HG02763 (cell line): ENCODE results near the gene KCNAB2.

ENCODE experiments used
- ATAC-seq: cut with Tn5 transposase; IDR thresholded peaks from one replicate; pipeline ENCODE4 v1.9.1; 2021; ENCODE audit warnings: mild to moderate bottlenecking, moderate library complexity; ENCODE audit not compliant: unreplicated experiment

KCNAB2 gene

GRCh38 chr1:6077506-6077905, 31.8 kb downstream of the KCNAB2 start:
- ATAC-seq = no peak

DNA sequence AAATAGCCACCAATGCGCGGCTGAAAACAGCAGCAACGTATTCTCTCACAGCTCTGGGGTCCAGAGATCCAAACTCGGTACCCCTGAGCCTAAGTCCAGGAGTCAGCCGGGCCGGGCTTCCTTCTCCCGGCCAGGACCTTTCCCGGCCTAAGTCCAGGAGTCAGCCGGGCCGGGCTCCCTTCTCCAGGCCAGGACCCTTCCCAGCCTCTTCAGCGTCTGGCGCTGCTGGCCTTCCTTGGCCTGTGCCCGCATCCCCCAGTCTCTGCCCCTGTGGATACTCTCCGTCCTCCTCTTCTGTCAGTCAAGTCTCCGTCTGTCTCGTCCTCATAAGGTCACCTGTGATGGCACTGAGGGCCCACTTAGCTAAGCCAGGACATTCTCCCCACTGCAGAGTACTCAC, 32.2 kb downstream of the KCNAB2 start:
- ATAC-seq = no peak

DNA sequence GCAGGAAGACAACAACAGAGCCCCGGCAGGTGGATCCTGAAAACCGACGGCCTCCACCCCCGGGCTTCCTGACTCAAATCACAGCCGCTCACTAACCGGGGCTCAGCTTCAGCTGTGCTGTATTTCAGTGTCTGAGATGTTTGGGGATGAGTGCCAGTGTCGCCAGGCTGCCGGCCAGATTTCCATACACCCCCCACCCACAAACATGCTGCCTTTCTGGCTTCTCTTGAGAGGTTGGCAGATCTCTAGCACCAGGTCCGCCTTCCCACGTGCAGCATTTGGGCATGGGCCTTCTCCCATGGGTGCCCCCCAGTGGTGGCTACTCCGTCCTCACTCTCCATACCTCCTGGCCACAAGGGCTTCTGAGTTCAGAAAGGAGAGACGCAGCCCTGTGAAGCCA, 34.8 kb downstream of the KCNAB2 start:
- no peak for ATAC-seq

DNA sequence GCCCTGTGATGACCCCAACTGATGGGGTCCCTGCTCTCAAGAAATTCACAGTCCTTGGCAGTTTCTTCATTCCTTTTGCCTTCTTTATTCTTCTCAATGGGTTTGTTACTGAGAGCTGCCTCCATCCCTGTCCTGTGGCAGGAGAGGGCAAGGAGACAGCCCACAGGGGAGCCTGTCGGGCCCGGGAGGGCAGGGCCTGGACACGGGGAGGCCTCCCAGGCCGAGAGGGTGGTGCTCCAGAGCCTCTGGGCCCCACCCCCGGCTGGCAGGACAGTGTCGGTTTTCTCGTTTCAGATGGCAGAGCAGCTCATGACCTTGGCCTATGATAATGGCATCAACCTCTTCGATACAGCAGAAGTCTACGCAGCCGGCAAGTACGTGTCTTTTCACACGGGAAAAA, 36.2 kb downstream of the KCNAB2 start:
- ATAC-seq = no peak

DNA sequence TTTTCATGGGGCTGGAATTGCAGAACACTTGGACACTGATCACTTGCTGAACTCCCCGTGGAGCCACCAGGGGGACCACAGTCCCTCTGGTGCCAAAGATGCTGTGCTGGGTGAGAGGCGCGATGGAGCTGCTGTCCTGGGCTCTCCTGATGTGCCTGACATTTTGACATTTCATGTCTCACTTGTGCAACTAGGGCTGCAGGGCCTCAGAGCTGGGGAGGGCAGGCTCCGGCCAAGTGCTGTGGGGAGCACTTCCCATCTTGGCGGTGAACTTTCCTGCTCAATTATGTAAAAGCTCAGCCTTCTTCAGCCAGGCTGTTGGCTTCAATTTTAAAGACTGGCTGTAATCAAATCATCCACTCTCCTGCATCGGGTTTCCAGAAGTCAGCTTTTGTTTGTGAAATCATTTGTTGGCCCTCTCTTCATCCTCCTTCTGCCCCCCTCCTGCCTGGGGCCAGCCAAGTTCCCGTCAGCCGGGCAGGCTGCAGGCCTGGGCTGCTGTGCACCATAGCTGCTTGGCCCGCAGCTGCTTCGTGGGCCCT, 36.8 kb downstream of the KCNAB2 start:
- ATAC-seq = no peak

DNA sequence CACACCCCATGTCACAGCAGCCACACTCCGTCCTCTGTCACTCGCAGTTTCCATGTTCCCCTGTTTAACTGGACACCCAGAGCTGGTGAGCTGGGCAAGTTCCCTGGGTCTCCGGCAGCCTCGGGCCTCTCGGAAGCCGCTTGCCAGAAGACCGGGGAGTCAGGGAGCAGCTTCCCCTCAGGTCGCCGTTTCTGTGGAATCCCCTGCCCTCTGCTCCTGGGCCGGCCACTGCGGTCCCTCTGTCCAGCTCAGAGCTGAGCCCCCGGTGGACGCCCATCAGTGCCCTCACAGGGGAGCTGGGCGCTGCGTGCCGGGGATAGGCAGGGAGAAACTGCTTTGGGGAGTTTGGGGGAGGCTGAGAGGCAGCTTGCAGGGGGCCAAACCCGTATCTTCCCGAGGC, 37.7 kb downstream of the KCNAB2 start:
- ATAC-seq = no peak

- no peak for ATAC-seq
Observed at GRCh38 chr1:6083801-6084446, 38.2 kb downstream of the KCNAB2 start.

GRCh38 chr1:6084781-6085495, 39.2 kb downstream of the KCNAB2 start:
- ATAC-seq = no peak

DNA sequence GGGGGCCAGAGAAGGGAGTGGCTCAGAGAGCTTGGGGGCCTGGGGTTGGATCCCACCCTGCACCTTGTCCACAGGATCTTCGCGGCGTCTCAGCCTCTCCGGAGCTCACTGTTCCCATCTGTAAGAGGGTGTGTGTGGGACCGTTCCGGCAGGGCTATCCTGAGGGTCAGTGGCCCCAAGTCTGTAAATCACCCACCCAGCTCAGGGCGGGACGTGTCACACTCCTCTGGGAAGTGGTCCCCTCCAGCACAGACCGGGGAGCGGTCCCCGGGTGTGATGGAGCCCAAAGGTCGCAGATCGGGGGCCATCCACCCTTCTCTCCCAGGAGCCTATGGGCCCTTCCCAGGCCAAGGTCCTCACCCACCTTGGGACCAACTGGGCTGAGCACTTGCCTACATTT, 40.0 kb downstream of the KCNAB2 start:
- ATAC-seq = no peak

DNA sequence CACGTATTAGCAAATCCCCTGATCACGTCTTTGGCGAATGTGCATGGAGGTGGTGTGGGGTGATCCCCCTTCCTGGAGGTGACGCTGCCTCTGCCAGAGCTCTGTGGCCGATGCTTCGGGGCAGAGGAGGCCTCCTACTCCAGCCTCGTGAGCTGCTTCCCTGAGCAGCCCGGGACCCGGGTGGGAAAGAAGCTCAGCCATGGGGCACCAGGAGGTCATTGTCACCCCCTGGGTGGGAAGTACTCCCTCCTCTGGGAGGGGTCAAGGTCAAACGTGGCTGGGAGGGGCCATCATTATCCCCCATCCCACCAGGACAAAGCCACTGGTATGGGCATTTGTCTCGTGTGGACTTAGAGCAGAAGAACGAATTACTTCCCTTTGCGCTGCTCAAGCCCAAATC, 40.7 kb downstream of the KCNAB2 start:
- no peak for ATAC-seq

DNA sequence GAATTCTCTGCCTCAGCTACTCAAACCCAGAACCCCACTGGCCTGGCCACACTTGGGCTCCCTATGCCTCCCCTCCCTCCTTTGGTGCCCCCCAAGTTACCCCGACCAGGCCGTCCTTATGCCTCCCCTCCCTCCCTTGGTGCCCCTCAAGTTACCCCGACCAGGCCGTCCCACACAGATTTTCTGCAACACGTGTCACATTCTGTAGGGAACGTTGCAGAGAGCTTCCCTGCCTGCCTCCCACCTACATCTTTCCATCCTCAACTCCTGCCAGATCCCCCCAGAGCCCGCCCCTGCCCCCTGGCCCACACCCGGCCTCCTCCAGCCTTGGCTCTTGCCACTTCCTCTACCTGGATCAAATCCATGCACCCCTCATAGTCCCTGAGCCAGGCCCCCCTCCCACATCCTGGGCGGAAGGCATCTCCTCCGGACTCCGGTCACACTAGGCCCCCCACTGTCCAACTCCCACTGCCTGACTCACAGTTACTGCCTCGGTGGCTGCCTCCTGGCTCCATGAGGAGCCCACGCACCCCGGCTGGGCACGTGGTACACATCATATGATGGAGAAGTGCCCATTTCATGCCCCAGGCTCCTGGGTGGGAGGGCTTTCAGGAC, 41.2 kb downstream of the KCNAB2 start:
- ATAC-seq = no peak

GRCh38 chr1:6087377-6087772, 41.7 kb downstream of the KCNAB2 start:
- no peak for ATAC-seq

DNA sequence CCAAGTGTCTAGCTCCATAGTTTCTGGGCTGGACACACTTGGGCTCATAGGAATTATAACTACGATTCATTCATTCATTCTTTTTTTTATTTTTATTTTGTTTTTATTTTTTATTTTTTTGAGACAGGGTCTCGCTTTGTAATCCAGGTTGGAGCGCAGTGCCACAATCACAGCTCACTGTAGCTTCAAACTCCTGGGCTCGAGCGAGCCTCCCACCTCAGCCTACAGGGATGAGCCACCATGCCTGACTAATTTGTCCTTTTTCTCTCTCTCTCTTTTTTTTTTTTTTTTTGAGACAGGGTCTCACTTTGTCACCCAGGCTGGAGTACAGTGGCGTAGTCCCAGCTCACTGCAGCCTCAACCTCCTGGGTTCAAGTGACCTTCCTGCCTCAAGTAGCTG, 42.3 kb downstream of the KCNAB2 start:
- no peak for ATAC-seq

GRCh38 chr1:6088956-6089355, 43.3 kb downstream of the KCNAB2 start:
- no peak for ATAC-seq

DNA sequence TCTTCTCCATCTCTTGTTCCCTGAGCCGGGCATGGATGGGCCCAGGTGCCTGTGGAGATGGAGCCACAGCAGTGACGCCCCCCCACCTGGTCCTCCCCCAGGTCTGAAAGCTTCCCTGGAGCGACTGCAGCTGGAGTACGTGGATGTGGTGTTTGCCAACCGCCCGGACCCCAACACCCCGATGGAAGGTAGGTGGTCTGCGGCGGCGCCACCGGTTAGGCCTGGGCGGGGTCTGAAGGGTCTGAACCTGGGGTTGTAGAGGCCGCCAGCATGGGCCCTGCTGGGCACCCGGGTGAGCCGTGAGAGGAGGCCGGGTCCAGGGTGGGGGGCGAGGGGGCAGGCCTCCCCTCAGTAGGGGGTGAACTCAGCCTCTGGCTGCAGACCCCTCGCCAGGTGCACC, 44.6 kb downstream of the KCNAB2 start:
- no peak for ATAC-seq

GRCh38 chr1:6090996-6091822, 45.5 kb downstream of the KCNAB2 start:
- no peak for ATAC-seq

DNA sequence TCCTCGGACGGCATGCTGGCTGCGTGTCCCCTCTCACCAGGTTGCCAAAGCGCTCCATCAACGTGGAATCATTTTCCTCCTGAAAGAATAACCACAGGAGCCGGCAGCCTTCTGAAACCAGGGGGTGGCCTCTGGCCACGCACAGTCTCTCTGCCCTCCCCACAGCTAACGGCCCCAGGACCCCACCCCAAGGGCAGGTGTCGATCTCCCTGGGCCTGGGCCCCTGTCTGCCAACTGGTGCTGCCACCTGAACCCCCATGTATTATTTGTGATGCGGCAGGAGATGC, 46.1 kb downstream of the KCNAB2 start:
- no peak for ATAC-seq

- ATAC-seq = no peak
Observed at GRCh38 chr1:6092211-6092610, 46.5 kb downstream of the KCNAB2 start.

DNA sequence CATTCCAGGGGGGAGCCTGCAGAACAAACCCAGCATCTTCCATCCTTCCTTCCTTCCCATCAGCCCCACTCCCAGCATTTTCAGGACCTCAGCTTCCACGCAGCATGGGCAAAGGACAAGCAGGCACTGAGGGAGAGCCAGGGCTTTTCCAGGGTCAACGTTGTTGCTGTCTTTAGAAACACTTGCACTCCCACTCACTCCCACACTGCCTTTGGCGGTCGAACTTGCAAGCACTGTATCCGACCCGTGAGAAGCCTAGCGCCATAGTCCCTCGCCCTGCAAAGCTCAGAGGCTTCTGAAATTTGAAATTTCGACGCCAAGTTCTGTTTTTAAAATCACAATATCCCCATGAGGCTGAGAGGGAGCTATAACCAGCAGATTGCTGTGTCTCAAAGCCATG, 47.4 kb downstream of the KCNAB2 start:
- ATAC-seq = no peak

DNA sequence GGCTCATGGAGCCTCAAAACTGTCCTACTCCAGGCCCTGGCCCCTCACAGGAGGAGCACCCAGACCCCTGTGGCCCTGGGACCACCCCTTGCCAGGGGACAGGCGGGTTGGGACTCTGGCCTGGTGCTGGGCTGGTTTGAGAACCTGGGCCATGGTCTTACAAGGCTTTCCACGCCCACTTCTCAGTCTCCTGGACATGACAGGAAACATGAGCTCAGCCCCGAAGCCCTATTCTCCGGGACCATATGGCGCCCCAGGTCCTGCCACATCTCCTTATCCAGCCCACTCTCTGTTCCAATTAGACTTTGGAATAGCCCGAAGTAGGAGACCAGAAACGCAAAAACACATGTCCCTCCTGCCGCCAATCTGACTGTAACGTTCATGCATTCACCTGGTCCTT, 47.9 kb downstream of the KCNAB2 start:
- no peak for ATAC-seq

- no peak for ATAC-seq
Observed at GRCh38 chr1:6094246-6094645, 48.6 kb downstream of the KCNAB2 start.
